GM18873 (cell line): Measurements from ENCODE around the gene IMMP2L.
"Not testable (repeated sequence)": the region's sequence is repeated elsewhere in the genome, so short reads cannot be mapped to it uniquely, and the experiment has no call there.

Source experiments
- ATAC-seq: cut with Tn5 transposase; IDR thresholded peaks from one replicate; pipeline ENCODE4 v1.9.1; 2021; ENCODE audit warnings: mild to moderate bottlenecking, moderate library complexity, moderate number of reproducible peaks; ENCODE audit not compliant: unreplicated experiment, low FRiP score

The IMMP2L gene

DNA sequence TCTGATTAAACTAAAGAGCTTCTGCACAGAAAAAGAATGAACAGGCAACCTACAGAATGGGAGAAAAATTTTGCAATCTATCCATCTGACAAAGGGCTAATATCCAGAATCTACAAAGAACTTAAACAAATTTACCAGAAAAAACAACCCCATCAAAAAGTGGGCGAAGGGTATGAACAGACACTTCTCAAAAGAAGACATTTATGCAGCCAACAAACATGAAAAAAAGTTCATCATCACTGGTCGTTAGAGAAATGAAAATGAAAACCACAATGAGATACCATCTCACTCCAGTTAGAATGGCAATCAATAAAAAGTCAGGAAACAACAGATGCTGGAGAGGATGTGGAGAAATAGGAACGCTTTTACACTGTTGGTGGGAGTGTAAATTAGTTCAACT is 273.9 kb downstream of the IMMP2L start:
- not testable (repeated sequence) for ATAC-seq

DNA sequence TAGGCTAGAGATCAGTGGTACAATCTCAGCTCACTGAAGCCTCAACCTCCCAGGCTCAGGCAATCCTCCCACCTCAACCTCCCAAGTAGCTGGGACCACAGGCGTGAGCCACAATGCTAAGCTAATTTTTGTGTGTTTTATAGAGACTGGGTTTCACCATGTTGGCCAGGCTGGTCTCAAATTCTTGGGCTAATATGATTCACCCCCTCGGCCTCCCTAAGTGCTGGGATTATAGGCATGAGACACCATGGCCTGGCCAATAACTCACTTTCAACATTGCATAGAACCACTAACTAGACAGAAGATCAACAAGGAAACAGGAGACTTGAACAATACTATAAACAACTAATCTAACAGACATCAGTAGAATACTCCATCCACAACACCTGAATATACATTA is 279.7 kb downstream of the IMMP2L start:
- ATAC-seq = no peak

DNA sequence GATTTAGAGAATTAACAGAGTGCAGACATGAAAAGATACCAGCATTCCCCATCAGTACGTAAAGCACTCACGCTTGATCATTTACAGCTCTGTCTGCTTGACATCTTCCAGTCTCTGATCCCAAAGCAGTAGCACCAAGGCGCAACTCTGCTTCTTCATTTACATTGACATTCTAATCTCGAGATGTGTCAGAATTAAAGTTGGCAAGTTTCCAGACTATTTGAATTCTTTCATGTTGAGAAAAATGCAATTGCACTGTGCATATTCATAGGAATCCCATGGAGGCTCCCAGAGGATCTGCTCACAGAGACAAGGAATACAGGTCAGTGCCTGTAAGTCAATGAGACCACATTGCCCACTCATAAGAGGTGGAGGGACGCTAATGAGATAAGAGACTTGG is 287.4 kb downstream of the IMMP2L start:
- ATAC-seq = no peak

DNA sequence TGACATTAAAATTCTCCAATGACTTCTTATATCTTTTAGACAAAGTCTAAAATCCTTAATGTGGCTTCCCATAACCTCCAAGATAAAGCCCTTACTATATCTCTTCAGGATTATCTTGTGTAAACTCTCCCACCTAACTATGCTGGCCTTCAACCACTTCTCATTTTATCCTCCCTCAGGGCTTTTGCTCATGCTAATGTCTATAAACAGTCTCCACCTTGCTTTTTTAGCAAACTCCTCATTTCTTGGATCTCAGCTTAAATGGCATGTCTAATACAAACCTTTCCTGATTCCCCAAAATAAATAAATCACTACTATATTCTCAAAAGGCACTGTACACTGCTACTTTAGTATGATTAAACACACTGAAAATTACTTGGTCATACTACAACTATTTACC is 290.2 kb downstream of the IMMP2L start:
- no peak for ATAC-seq

DNA sequence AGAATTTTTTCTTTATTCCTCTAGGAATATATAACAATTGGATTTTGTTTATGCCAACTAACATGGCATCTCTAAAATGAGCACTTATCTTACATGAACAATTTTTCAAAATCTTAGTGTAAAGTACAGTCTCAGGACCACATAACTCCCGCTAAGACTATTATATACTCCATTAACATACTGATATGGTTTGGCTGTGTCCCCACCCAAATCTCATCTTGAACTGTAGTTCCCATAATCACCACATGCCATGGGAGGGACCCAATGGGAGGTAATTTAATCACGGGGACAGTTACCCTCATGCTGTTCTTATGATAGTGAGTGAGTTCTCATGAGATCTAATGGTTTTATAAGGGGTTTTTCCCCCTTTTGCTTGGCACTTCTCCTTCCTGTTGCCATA is 291.5 kb downstream of the IMMP2L start:
- ATAC-seq = not testable (repeated sequence)

DNA sequence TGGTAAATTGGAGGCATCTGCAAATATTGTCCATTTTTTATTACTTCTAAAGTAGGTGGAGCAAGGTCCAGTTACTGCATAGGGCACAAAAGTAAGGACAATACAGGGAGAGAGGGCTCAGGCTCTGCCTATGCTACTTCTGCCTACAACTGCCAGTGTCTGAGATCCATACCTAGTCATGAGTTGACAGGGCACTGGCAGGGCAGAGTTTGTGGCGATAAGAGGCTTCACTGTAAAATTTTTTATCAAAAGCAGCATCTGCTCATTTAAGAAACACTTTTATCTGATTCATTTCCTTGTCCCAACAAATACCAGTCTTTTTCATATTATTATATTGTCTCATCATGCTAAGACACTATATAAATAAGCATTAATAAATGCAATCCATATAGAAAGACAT is 293.4 kb downstream of the IMMP2L start:
- ATAC-seq = no peak

DNA sequence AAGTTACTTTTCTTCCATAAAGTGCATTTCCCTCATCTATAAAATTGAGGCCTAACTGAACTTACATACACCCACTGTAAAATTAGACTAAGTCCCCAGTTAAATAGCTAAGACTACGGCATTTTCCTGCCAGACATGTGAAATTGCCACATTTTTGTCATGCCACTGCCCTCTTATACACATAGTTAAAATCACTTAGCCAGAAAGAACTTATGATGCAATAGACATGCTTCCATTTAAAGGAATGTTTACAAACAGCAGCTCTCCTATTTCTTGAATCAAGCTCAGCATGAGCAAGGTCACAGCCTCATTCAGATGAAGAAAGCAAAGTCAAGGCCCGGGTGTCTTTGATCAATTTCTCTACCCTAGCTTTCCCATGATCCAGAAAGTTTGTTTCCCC is 295.7 kb downstream of the IMMP2L start:
- no peak for ATAC-seq

DNA sequence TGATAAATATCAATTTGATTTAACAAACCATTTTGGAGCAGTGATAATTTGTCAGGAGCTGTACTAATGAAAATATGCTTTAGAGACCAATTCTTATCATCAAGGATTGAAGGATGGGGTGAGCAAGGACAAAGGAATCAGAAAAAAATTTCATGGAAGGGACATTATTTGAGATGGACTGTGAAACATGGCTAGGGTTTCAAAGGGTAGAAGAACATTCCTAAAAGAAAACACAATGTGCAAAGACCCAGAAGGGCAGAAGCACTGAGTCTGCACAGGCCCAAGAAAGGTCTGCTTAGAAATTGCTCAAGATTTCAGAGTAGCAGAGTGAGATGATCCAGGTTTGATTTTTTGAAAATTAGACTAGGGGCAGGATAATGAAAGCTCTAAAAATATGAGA is 296.9 kb downstream of the IMMP2L start:
- ATAC-seq = no peak

DNA sequence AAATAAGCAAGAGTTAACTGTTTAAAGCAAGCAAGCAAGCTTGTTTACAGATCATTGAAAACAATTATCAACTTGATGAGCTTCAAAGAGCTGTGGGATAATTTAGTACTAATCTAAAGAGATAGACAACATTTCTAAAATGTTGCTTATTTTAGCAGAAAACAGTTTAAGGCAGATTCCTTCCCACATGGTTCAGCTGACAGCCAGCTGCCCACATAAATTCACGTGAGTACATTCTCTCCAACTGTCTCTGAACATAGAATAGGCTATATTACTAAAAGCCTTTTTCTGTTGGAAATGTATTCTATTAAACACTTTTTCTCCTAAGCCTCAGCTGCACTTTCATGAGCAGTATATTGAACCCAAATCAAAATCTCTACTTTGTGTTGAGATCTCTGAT is 297.3 kb downstream of the IMMP2L start:
- ATAC-seq = no peak

DNA sequence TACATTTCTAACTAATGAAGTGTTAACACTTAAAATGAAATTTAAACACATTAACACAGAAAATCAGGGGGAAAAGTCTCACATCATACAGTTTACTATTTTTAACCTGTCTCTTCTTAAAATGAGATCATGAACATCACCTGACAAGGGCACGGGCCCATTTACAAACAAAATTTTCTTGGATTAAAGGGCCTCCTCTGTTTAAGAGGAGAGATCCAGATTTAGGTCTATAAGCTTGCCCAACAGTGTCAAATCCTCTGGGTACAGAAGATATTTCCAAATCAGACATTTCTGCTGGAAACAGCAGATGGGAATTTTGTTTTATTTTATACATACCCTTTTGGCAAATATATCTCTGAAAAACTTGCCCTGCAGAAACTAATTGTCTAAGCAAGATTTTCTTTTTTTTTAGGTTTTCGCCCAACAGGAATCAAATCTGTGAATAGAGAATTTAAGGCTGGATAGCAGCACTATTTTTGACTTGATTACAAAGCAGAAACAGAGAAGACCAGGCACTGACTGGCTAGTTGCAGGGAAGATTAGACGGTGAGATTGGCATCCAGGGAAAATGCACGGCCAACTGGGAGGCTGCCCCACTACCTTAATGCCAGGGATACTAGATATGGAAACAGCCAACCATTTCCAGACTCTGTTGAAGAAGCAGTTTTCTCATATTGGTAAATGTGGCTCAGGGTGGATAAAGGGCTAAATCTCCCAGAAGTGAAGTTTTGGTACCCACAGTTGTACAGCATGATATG is 298.0 kb downstream of the IMMP2L start:
- ATAC-seq = no peak

DNA sequence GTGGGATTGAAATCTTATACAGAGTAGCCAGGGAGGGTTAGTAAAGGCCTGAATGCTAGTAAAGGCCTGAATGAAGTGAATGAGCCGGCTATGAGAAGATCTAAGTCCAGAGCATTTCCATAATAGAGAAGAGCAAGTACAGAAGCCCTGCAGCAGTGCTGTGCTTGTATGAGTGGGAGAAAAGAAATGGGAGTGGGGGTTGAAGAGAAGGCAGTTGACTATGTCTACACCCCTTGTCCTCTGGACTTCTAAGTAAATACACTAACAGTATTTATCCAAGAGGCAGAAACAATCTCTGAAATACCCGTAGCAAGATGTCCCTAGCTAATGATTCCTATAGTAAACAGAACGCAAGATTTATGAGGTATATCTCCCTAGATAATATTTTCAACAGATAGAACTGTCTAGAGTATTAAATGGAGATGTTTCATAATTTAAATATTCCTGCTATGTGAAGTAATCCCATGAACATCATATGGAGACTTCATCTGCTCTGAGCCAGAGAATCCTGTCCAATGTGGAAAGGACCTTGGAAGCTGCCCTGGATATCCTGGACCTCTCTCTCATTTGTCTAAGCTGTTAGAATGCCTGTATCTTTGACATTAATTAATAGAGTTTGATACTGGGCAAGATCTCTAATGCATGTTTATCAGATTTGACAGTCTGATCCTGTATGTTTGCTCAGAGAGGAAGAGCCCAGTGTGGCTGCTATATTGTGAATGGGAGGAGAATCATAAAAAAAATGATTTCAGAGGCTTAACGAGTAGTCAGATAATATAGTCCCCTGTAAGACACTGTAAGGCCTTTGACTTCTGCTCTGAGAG is 299.8 kb downstream of the IMMP2L start:
- no peak for ATAC-seq

DNA sequence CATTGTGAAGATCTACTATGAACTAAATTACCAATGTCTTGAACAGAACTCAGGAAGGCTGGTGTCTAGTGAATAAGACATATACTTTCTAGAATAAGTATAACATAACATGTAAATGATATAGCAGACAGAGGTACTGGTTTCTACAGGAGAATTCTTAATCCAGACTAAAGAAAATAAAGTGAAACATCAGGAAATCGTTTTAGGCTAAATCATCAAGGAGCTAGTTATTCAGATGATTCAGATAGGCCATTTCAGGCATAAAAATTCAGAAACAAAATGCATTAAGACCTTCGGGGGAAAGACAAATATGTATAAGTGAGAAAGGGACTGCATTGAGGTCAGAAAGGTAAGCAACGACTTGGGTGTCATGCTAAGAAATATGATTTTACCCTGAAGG is 300.8 kb downstream of the IMMP2L start:
- ATAC-seq = no peak

DNA sequence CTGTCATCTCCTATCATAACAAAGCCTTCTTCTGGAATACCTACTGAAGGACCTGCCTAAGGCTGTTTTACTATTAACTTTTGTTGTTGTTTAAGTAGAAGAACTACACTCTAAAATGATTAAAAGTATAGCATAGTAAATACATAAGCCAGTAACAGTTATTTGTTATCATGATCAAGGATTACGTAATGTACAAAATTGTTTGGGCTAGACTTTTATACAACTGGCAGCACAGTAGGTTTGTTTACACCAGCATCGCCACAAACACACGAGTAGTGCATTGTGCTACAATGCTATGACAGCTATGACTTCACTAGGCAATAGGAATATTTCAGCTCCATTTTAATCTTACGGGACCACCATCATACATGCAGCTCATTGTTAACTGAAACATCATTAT is 302.3 kb downstream of the IMMP2L start:
- no peak for ATAC-seq

DNA sequence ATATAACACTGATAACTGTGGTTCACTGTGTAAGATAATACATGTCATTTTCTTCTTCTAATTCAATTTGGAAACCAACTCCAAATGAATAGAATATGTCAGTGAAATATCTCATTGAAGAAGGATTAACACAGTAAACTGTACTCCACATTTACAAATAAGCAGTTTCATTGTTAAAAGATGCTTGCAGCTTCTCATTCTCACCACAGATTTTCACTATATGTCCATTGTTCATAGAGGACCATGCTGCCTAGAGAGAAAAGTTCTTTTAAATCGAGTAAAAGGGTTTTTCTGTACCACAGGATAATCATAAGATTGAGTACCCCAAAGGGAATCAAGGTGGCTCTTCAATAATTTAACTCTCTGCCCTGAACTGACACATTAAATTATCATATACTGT is 305.9 kb downstream of the IMMP2L start:
- ATAC-seq = no peak

DNA sequence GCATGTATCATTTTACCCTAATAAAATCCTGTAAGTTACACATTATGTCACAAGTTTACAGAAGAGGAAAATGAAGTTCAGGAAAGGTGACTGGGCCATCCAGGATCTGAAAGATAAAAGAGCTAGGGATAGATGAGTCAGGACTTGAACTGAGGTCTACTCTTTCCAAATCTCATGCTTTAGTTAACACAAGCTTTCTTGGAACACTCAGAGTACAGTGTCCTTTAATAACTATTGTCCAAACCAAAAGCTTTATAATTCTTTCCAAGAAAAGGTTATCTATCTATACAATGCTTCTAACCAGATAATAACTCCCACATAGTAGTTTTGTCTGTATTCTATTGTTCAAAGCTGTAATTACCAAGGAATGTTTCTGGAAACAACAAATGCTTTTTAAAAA is 306.7 kb downstream of the IMMP2L start:
- ATAC-seq = no peak

DNA sequence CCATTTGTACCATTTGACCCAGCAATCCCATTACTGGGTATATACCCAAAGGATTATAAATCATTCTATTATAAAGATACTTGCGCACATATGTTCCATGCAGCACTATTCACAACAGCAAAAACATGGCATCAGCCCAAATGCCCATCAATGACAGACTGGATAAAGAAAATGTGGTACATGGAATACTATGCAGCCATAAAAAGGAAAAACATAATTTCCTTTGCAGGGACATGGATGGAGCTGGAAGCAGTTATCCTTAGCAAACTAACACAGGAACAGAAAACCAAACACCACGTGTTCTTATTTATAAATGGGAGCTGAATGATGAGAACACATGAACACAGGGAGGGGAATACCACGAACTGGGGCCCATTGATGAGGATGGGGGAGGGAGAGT is 310.9 kb downstream of the IMMP2L start:
- ATAC-seq = not testable (repeated sequence)

DNA sequence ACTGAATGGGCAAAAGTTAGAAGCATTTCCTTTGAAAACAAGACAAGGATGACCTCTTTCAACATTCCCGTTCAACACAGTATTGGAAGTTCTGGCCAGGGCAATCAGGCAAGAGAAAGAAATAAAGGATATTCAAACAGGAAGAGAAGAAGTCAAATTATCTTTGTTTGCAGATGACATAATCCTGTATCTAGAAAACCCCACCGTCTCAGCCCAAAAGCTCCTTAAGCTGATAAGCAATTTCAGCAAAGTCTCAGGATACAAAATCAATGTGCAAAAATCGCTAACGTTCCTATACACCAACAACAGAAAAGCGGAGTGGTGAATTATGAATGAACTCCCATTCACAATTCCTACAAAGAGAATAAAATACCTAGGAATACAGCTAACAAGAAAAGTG is 312.5 kb downstream of the IMMP2L start:
- not testable (repeated sequence) for ATAC-seq

DNA sequence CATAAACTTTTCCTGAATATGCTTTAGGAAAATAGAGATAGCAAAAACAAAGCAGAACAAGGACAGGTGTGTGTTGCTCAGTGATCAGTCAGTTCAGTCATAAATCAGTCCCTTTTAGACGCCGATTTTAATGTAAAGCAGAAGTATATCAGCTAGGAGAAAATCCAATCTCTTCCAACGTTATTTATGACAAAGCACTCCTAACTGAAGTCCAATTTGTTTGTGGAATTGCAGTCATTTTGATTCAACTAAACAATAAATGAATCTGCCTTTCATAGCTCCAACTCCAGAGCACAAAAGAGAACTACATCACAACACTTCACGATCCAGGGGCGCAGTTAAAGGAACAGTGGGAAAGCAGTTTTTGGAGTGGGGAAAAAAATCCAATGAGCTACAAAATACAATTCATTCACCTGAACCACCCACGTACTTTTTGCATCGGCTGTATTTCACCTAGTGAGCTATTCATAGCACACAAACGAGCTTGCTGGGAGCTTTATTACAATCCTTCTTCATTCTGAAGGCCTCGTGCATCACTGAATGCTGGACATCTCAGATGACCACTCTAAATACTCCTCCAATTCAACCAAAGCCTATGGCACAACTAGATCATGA is 320.0 kb downstream of the IMMP2L start:
- ATAC-seq = no peak

DNA sequence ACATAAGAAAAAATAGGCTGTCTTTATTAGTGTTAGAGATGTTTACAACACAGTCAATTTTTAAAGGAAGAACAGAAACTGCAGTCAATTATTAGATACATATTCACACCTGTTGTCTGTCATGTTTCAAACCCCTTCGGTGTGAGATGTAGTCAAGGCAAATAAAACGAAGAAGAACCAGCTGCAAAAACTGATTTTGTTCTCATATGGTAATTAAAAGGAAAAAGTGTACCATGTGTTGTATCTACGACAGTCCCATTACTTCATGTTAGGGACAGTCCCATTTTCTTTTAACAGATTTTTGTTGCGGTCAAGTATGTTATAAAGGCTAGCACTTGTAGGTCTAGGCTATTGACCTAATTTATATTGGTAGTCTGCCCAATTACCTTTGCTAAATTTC is 321.9 kb downstream of the IMMP2L start:
- ATAC-seq = no peak

DNA sequence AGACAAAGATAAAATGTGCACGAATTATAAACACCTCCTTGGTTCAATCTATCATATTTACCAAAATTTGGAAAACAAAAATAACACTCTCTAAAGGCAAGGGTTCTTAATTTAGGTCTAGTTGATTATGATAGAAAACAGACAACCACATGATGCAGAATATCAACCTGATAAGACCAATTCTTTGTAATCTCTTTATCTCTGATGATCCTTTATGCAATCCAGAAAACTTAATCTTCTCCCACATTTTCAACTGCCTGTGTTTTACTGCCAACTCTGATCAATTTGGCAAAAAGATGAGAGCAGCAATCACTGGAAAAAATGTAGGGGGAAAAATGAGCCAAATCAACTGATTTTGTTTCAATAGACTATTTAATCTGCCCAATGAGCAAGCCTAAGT is 322.9 kb downstream of the IMMP2L start:
- ATAC-seq = no peak

DNA sequence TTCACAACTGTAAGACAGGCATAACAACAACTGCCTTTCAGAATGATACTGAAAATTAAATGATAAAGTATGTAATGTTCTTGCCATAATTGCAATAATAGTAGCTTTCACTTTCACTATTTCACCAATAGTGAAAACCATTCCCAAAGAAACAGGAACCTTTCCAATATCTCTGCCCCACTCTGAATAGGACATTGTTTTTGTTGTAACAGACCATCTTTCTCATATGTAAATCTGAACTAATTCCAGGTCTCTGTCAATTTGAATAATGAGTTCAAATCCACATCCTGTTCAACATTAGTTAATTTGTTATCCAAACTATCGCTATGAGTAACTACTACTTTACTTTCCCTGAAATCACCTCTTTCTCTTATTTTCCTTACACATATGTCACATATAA is 323.4 kb downstream of the IMMP2L start:
- no peak for ATAC-seq

DNA sequence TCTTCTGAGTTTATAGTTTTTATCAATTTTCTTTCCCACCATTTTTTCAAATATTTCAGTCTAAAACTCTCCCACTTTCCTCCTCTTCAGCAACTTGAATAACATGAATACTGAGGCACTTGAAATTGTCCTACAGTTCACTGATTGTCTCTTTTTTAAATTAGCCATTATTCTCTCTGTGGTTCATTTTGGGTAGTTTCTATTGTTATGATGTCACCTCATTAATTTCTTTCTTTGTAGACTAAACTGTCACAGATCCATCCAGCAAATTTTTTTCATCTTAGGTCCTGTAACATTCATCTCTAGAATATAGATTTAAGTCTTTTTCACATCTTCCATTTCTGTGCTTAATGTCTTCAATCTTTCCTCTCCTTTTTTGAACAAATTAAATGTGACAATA is 326.6 kb downstream of the IMMP2L start:
- no peak for ATAC-seq
